T-helper 22 cell (primary cell): Measurements from ENCODE around the gene LRP10.
"Not testable (repeated sequence)": the region's sequence is repeated elsewhere in the genome, so short reads cannot be mapped to it uniquely, and the experiment has no call there.

Experiments used
- DNase-seq: peaks from one replicate; pipeline ENCODE4 v3.0.0-alpha.2; 2020; ENCODE audit warnings: low read depth

Gene LRP10, protein sequence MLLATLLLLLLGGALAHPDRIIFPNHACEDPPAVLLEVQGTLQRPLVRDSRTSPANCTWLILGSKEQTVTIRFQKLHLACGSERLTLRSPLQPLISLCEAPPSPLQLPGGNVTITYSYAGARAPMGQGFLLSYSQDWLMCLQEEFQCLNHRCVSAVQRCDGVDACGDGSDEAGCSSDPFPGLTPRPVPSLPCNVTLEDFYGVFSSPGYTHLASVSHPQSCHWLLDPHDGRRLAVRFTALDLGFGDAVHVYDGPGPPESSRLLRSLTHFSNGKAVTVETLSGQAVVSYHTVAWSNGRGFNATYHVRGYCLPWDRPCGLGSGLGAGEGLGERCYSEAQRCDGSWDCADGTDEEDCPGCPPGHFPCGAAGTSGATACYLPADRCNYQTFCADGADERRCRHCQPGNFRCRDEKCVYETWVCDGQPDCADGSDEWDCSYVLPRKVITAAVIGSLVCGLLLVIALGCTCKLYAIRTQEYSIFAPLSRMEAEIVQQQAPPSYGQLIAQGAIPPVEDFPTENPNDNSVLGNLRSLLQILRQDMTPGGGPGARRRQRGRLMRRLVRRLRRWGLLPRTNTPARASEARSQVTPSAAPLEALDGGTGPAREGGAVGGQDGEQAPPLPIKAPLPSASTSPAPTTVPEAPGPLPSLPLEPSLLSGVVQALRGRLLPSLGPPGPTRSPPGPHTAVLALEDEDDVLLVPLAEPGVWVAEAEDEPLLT

DNA sequence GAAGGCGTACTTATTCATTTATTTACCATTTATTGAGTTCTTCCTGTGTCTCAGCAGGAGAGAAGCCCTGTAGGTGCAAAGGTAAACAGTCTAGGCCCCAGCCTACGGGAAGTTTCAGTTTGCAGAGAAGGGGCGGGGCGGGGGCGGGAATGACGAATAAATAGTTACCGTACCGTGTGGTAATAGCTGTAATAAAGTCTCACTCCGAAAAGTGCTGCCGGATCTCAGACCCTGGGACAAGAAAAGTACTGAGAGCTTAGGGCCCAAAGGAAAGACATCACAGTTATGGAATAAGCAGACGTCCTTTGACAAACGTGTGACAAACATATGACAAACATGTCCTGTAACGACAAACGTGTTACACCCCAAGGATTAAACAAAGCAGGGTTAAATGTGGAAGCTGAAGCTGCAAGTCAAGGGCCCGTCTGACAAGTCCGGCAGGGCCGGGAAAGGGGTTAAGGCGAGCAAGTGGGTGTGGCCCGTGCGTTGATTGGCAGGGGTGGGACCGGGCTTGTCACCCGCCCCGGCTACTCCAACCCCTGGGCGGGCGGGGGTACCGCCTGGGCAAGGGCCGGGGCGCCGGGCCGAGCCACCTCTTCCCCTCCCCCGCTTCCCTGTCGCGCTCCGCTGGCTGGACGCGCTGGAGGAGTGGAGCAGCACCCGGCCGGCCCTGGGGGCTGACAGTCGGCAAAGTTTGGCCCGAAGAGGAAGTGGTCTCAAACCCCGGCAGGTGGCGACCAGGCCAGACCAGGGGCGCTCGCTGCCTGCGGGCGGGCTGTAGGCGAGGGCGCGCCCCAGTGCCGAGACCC is at the start of gene LRP10:
Gene LRP10 (plus strand): TSS at position 517 of the 809 bp plus-strand sequence. CDS start 564 bp downstream, outside the sequence.
- DNase-seq = peak; percentile 66

DNA sequence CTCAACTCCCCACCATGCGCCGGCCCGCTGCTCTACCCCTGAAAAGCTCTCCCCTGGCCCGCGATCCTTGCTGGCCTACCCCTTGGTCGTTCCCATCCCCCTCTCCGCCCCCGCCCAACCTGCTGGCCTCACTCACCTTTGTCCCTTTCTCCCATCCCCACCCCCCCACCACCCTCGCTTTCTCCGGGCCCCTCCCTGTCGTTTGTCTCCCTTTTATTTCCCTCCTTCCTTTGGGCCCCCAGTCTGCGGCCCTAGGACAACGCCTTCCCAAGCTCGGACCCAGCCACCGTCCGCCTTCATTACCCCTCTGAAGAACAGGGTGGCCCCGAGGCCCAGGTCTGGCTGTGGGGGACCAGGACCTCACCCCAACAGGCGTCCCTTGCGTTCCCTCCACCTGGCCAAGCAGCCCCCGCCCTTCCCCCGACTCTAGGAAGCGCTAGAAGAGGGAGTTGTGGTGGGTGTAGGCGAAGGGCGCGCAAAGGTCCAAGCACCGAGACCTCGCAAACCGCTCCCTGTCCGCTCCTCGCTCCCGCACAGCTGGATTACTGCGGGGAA is 49.4 kb upstream of the LRP10 start:
- DNase-seq = no peak

DNA sequence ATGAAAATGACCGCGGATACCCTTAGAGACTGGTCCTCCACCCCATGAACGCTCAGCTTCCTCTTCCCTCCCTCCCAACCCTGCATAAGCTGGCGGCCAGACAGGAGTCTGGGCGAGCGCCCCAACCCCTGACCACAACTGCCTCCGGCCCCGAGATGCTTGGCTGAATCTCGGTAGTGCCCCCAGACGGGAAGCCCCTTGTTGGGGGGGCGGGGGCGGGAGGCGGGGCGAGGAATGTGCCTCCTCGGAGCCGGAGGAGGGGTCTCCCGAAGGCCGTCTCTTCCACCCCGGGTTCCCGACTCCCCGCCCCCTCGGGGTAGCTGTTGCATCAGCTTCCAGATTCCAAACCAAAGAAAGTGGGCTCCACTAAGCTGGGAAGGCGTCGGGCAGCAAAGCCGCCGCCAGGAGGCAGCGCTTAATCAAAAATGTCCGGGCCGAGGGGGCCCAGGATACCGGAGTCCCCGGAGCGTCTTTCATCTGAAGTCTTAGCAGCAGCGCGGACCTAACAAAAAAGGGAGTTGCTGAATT is 48.9 kb upstream of the LRP10 start:
- peak; percentile 27 for DNase-seq

DNA sequence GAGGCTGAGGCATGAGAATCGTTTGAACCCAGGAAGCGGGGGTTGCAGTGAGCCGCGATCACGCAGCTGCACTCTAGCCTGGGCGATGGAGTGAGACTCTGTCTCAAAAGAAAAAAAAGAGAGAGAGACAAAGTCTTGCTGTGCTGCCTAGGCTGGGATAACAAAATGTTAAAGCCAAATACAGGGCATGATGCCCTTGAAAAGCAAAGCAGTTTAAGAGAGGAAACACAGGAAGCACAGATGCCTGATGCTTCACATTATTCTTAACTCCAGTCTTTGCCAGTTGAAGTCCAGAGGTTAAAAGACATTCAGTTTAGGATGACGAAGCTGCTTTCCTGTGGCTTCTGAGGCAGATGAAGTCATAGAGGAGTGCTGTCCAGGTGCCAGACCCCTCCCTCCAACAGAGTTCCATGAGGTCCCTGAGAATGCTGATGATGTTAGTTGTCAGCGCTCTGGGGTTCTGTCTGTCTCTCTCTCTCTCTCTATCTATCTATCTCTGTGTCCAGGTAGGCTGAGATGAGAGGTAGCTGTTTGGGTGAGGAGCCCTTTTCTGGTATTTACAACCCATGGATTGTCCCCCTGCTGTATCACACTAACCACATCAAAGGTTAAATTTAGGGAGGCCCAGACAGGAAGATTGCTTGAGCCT is 46.7 kb upstream of the LRP10 start:
- no peak for DNase-seq

DNA sequence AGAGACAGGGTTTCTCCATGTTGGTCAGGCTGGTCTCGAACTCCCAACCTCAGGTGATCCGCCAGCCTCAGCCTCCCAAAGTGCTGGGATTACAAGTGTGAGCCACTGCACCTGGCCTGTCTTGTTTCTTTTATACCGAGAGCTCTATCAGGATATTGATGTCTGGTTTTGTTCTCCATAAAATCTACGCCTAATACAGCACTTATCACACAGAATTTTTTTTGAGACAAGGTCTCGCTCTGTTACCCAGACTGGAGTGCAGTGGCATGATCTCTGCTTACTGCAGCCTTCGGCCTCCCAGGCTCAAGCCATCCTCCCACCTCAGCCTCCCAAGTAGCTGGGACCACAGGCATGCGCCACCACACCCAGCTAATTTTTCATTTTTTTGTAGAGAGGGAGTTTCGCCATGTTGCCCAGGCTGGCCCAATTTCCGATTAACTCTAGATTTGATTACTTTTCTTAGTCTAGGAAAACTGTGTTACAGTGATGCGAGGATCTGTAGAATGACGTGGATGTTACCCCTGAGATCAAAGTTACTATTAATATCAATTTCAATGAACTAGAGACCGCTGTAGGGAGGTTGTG is 42.4 kb upstream of the LRP10 start:
- not testable (repeated sequence) for DNase-seq

DNA sequence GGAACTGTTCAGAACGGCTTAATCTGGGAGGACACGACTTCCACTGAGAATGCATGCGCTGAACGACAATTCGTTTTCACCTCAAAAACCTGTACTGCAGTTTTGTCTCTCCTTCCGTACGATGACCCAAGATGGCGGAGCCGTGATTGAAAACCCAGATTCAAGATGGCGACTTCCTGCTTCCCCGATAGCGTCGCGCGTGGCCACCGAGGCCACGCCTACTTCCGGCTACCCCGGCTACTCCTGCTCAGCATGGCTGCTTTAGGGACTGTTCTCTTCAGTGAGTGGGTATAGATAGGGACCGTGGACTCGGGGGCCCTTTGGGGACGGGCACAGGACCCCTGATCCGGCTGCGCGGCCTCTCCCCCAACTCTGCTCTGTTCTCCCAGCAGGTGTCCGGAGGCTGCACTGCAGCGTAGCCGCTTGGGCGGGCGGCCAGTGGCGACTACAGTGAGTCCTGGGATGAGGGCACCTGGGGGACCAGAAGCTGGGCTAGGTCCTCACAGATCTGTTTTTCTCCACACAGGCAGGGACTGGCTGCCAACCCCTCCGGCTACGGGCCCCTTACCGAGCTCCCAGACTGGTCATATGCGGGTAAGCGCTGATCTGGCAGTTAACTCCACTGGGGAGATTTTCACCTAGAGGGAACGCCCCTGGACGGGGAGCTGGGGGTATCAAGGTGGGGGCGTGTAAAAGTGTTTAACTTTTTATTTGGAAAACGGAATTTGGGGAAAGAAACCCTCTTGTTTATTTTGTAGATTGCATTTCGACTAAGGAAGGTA is 41.7 kb upstream of the LRP10 start, which contains the start of gene MRPL52:
Gene MRPL52 (plus strand): TSS at position 227 of the 782 bp plus-strand sequence. CDS start 26 bp downstream, at position 253.
- peak; percentile 81 for DNase-seq

DNA sequence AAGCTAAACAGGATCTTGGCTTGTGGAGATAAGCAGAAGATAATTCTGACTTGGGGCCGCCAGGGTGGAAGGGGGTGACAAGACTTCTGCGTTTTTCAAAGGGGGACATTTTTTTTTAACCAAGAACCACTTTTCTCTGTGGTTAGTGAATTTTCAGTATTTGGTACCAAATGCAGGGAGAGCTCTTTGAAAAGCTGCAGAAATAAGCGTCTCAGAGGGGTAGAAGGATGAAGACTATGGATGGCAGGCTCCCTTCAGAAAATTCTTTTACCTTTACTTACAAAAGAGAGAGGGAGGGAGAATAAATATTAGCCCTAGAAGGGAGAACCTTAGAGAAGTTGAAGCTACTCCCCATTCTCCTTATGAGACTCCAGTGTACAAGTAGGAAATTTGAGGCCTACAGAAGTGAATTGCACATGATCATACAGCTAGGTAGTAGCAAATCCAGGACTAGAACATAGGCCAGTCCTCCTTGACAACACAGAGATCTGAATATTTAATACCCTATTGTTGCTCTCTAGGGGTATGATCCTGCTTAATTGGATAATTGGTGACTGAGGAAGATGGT is 41.0 kb upstream of the LRP10 start:
- no peak for DNase-seq

DNA sequence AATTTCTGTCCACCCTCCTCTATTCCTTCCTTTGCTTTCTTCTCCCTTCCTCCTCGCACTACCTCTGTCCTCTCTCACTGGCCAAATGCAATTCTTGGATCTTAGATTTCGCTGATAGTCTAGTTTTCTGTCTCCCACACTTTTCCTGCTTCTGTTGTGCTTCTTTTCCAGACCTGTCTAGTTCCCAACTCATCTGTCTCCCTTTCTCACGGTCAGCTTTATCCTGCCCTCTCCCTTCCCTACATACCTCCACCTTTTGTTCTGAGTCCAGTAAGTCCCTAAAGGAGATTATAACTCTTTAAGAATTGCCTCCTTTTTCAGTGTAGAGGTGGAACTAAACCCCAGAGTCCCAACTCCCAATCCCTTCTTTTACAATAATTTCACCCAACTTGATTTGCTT is 36.0 kb upstream of the LRP10 start:
- no peak for DNase-seq

DNA sequence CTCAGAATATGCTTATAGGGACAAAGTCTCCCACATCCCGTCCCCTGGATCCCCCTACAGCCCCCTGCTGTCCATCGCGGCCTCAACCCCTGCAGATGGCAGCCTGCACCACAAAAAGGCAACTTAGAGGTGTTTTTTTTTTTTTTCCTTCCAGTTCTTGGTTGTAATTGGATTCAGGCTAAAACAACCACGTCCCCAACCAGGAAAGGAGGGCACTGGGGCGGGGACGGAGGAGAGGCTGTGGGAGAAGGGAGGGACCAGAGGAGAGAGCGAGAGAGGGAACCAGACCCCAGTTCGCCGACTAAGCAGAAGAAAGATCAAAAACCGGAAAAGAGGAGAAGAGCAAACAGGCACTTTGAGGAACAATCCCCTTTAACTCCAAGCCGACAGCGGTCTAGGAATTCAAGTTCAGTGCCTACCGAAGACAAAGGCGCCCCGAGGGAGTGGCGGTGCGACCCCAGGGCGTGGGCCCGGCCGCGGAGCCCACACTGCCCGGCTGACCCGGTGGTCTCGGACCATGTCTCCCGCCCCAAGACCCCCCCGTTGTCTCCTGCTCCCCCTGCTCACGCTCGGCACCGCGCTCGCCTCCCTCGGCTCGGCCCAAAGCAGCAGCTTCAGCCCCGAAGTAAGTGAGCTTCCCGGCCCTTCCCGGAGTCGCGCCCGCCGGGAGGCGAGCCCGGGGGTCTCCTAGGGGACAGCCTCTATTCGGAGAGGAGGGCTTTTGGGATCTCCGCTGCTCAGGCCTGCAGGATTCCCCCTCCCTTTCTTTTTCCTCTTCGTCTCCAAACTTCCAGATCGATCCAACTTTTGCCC is 35.0 kb upstream of the LRP10 start, which contains the start of gene MMP14:
Gene MMP14 (plus strand): TSS at position 285 of the 813 bp plus-strand sequence. CDS start 233 bp downstream, at position 518.
- no peak for DNase-seq

DNA sequence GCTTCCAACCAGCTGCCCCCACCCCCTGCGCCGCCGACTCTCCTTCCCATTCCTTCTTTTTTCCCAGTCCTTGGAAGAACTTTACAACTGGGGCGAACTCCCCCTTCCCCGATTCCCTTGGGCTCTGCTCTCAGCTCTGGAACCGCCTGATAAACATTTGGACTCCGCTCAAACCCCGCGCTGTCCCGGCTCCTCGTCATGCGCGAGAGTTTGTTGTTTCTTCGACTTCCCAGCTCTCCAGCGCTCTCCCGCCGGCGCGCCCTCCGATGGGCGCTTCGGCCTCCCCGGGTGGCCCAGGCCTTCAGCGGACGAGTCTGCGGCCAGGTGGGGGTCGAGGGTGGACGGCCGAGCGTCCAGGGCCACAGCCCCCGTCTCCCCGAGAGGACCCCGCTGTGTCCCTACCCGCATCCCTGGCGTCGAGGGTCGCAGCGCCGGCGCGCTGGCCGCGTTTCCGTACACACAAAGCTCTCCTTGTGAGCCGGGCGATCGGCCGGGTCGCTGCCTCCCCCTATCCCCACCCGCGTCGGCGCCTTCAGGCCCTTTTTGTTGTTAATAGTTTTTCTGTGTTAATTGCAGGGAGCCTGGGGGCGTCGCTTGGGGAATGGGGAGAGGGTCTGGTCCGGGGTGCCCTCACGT is 34.3 kb upstream of the LRP10 start:
- no peak for DNase-seq

DNA sequence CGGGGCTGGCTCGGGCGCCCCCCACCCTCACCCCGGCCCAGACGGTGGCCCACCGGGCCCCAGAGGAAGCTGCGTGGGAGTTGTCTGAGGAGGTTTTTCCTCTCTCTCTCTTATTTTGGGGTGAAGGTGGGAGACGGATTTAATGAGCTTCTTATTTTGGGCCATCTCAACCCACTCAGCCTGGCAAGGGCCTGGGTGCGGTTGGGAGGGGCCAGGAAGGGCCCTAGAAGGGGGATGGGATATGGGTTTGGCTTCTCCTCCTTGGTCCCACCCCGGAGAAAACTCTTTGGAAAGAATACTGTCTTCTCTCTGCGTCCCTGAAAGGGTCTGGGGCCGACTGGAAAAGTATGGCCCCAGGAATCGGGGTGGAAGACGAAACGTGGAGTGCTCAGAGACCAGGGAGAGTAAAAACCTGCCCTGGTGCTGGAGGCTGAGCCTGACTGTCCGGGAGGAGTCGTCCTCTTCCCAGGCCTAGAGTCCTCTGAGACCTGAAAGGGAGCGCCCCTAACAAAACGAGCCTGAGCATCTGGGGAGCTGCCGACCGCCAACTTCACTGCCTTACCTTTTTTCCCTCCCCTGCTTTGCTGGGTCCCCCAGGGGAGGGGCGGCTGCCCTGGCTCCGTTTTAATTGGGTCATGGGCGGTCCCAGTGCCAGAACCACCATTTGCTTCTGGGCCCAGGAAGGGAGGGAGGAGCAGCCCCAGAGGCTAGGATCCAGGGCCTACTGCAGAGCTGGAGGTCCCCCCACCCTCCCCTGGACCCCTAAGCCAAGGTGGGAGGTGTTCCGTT is 33.6 kb upstream of the LRP10 start:
- no peak for DNase-seq

DNA sequence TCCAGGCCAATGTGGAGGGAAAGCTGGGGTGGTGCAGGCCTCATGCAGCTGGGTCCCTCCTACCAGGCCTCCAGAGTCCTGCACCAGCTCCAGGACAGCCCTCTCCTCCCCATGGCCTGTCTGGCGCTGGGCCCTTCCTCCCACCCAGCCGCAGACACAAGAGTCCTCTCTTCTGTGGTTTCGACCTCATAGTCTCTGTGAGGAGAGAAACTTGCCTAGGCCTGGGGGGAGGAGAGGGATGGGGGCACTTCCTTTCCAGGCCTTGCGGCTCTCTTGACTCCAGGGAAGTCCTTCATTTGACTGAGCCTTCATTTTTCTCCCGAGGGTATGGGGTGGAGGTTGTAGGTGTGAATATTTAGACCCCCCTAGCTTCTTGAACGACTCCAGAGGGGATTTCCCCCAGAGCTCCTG is 32.9 kb upstream of the LRP10 start:
- DNase-seq = no peak

DNA sequence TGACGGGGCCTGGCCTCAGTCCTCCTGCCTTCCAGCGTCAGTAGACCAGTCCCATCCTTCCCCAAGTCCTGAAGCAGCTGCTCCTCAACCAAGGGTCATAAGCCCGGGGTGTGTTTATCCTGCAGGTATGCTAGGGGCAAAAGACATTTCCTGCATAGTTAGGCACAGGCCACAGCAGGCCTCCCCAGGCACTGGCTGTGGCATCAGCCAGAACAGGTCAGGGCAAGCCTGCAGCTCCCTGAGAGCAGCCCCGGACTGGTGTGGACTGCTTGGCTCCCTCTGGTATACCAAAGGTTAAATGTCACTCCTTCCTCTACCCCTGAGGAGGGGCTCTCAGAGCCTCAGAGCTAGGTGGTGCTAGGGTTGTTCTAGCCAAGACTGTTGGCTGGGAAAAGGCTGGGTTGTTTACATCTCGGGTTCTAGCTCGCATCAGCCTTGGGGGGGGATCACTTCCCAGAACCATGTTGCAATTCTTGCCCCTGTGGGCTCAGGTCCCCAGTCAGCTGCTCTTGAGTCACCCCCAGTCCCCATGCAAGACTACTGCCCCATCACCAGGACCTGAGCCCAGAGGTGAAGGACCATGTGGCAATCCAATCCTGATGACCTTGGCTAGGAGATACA is 32.3 kb upstream of the LRP10 start:
- DNase-seq = no peak

DNA sequence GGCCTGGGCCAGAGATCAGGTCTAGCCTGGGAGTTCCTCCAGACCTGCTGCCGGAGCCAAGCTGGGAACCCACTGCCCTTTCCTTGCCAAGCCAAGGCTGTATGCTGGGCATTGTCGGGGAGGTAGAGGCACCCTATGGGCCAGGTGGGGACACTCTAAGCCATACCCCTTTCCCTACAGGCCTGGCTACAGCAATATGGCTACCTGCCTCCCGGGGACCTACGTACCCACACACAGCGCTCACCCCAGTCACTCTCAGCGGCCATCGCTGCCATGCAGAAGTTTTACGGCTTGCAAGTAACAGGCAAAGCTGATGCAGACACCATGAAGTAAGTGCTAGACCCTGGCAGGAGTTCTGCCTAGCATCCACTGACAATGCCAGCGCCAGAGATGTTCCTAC is 30.2 kb upstream of the LRP10 start:
- DNase-seq = no peak

DNA sequence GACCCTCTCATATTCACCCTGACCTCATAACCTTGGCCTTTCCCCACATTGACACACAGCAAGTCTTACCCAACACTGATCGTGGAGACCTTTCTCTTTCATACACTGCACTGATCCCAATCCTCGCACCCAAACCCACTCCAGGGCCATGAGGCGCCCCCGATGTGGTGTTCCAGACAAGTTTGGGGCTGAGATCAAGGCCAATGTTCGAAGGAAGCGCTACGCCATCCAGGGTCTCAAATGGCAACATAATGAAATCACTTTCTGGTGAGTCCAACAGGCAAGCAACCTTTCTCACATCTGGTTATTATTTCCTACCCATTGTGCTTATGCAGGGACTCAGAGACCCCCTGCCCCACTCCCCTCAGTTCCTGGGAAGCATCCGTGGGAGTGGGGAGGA is 29.8 kb upstream of the LRP10 start:
- DNase-seq = no peak

DNA sequence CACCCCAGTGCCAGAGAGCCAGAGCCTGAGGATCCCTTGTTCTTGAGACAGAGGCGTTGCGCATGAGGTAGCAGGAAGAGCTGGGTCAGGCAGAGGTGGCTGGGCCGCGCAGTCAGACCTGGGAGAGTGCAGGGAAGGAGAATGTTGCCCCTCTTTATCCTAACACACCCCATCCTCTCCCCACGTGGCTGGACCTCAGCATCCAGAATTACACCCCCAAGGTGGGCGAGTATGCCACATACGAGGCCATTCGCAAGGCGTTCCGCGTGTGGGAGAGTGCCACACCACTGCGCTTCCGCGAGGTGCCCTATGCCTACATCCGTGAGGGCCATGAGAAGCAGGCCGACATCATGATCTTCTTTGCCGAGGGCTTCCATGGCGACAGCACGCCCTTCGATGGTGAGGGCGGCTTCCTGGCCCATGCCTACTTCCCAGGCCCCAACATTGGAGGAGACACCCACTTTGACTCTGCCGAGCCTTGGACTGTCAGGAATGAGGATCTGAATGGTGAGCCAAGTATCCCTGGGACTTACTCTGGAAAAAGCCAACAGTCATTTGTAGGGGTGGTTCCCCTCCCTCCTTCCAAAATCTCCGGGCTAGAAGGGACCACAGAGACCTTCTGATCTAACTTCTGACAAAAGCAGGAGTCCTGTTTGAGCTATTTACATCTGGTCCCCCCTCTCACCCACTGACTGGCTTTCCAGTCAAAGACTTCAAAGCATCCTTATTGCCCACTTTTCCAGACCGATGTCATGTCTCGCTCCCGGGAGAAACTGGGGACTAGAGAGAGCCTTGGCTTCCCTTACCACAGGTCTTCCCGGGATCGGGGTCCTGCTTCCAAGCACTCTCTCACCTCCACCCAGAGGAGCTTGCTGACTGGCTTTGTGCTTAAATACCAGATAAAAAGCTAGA is 29.1 kb upstream of the LRP10 start:
- no peak for DNase-seq
